H9 (cell line): ENCODE results near the gene ABCB6. TPM values are rescaled to one million over a fixed set of nuclear protein-coding genes. Genes with fewer than 3 reads are reported as not detected.

Experiments used
- DNase-seq: peaks from one replicate; pipeline ENCODE4 v3.0.0-alpha.2; 2017
- H2AFZ ChIP-seq: one replicate; pipeline ENCODE4 v1.6.1; 2013; ENCODE audit warnings: mild to moderate bottlenecking, low read length, control low read depth, moderate library complexity
- H2AK5ac ChIP-seq: 2 replicates; pipeline ENCODE4 v1.6.1; 2013; ENCODE audit warnings: low read length, control low read depth, mixed read lengths; ENCODE audit not compliant: insufficient read length
- H2BK120ac ChIP-seq: one replicate; pipeline ENCODE4 v1.6.1; 2013; ENCODE audit warnings: low read depth, mild to moderate bottlenecking, low read length, control low read depth, inconsistent platforms; ENCODE audit not compliant: poor library complexity, severe bottlenecking
- H2BK12ac ChIP-seq: 2 replicates; pipeline ENCODE4 v1.6.1; 2013; ENCODE audit warnings: low read length, control low read depth, mixed read lengths, low read depth; ENCODE audit not compliant: insufficient read length
- H2BK15ac ChIP-seq: 2 replicates; pipeline ENCODE4 v1.6.1; 2013; ENCODE audit warnings: low read depth, low read length, control low read depth
- H2BK20ac ChIP-seq: one replicate; pipeline ENCODE4 v1.6.1; 2013; ENCODE audit warnings: low read depth, mild to moderate bottlenecking, low read length, control low read depth, inconsistent platforms; ENCODE audit not compliant: poor library complexity, severe bottlenecking
- H2BK5ac ChIP-seq: 2 replicates; pipeline ENCODE4 v1.6.1; 2013; ENCODE audit warnings: low read length, control low read depth, mixed read lengths; ENCODE audit not compliant: insufficient read length
- H3K14ac ChIP-seq: 2 replicates; pipeline ENCODE4 v1.6.1; 2013; ENCODE audit warnings: low read length, control low read depth; ENCODE audit not compliant: insufficient read depth
- H3K18ac ChIP-seq: 2 replicates; pipeline ENCODE4 v1.6.1; 2013; ENCODE audit warnings: low read depth, mild to moderate bottlenecking, mixed read lengths, low read length, control low read depth; ENCODE audit not compliant: insufficient read length
- H3K23ac ChIP-seq: 2 replicates; pipeline ENCODE4 v1.6.1; 2013; ENCODE audit warnings: low read length, control low read depth, mixed read lengths, low read depth; ENCODE audit not compliant: insufficient read length
- H3K23me2 ChIP-seq: 2 replicates; pipeline ENCODE4 v1.6.1; 2013; ENCODE audit warnings: low read depth, mild to moderate bottlenecking, mixed read lengths, low read length, control low read depth; ENCODE audit not compliant: insufficient read length, poor library complexity, severe bottlenecking
- H3K27ac ChIP-seq: 2 replicates; pipeline ENCODE4 v1.5.1; 2013; ENCODE audit warnings: low read length, control low read depth, mixed read lengths, low read depth; ENCODE audit not compliant: insufficient read length
- H3K27me3 ChIP-seq: 2 replicates; pipeline ENCODE4 v1.6.1; 2013; ENCODE audit warnings: low read length, control low read depth, inconsistent platforms; ENCODE audit not compliant: insufficient read depth
- H3K4ac ChIP-seq: 2 replicates; pipeline ENCODE4 v1.6.1; 2013; ENCODE audit warnings: low read depth, mild to moderate bottlenecking, control low read depth, inconsistent platforms, low read length, moderate library complexity
- H3K4me1 ChIP-seq: 2 replicates; pipeline ENCODE4 v1.6.1; 2013; ENCODE audit warnings: low read length, control low read depth, inconsistent platforms; ENCODE audit not compliant: insufficient read depth
- H3K4me2 ChIP-seq: 2 replicates; pipeline ENCODE4 v1.6.1; 2013; ENCODE audit warnings: low read length, control low read depth, mixed read lengths; ENCODE audit not compliant: insufficient read length, insufficient read depth
- H3K56ac ChIP-seq: 2 replicates; pipeline ENCODE4 v1.6.1; 2013; ENCODE audit warnings: low read depth, mild to moderate bottlenecking, mixed read lengths, low read length, control low read depth; ENCODE audit not compliant: insufficient read length
- H3K79me1 ChIP-seq: 2 replicates; pipeline ENCODE4 v1.6.1; 2013; ENCODE audit warnings: low read depth, mild to moderate bottlenecking, moderate library complexity, low read length, control low read depth, inconsistent platforms; ENCODE audit not compliant: insufficient read depth, poor library complexity, severe bottlenecking
- H3K79me2 ChIP-seq: 2 replicates; pipeline ENCODE4 v1.6.1; 2013; ENCODE audit warnings: low read length, control low read depth, inconsistent platforms; ENCODE audit not compliant: insufficient read depth
- H3K9ac ChIP-seq: 2 replicates; pipeline ENCODE4 v1.6.1; 2013; ENCODE audit warnings: low read length, control low read depth, mixed read lengths; ENCODE audit not compliant: insufficient read length; ENCODE audit errors: extremely low read depth
- H3K9me3 ChIP-seq: one replicate; pipeline ENCODE4 v1.6.1; 2013; ENCODE audit warnings: low read depth, low read length, inconsistent platforms; ENCODE audit not compliant: control insufficient read depth
- H3T11ph ChIP-seq: one replicate; pipeline ENCODE4 v1.6.1; 2013; ENCODE audit warnings: mild to moderate bottlenecking, low read length, control low read depth, inconsistent platforms
- H4K20me1 ChIP-seq: one replicate; pipeline ENCODE4 v1.6.1; 2013; ENCODE audit not compliant: control insufficient read depth, insufficient read length, insufficient read depth
- H4K5ac ChIP-seq: 2 replicates; pipeline ENCODE4 v1.6.1; 2013; ENCODE audit warnings: low read depth, mild to moderate bottlenecking, mixed read lengths, low read length, control low read depth; ENCODE audit not compliant: insufficient read length
- H4K8ac ChIP-seq: replicated peaks from 2 replicates; pipeline ENCODE4 v1.6.1; 2013; ENCODE audit warnings: low read length, control low read depth, mixed read lengths, low read depth; ENCODE audit not compliant: insufficient read length
- H4K91ac ChIP-seq: 2 replicates; pipeline ENCODE4 v1.6.1; 2013; ENCODE audit warnings: low read depth, mild to moderate bottlenecking, moderate library complexity, mixed read lengths, low read length, control low read depth; ENCODE audit not compliant: insufficient read length
- H3K27ac Mint-ChIP-seq, 3 experiments: 2 replicates in 2 of 3; 3 replicates in 1 of 3; pipeline ENCODE4 v1.8.0; 2020 to 2021; ENCODE audit warnings: mixed read lengths in 3 of 3, mild to moderate bottlenecking in 1 of 3, moderate library complexity in 1 of 3
- H3K27me3 Mint-ChIP-seq: 2 replicates; pipeline ENCODE4 v1.8.0; 2021; ENCODE audit warnings: low read depth, mild to moderate bottlenecking, moderate library complexity, mixed read lengths
- H3K36me3 Mint-ChIP-seq, 3 experiments: 2 replicates in 2 of 3; 3 replicates in 1 of 3; pipeline ENCODE4 v1.8.0; 2020 to 2021; ENCODE audit warnings: low read depth in 3 of 3, mixed read lengths in 3 of 3; ENCODE audit not compliant: insufficient read depth in 1 of 3
- H3K4me1 Mint-ChIP-seq, 2 experiments: 2 replicates each; pipeline ENCODE4 v1.8.0; 2020; ENCODE audit warnings: mixed read lengths in 2 of 2
- H3K4me3 Mint-ChIP-seq, 2 experiments: 2 replicates in 1 of 2; 3 replicates in 1 of 2; pipeline ENCODE4 v1.8.0; 2020 to 2021; ENCODE audit warnings: mild to moderate bottlenecking in 2 of 2, mixed read lengths in 2 of 2, moderate library complexity in 1 of 2
- H3K9me3 Mint-ChIP-seq, 2 experiments: 2 replicates in 1 of 2; 3 replicates in 1 of 2; pipeline ENCODE4 v1.8.0; 2020; ENCODE audit warnings: mild to moderate bottlenecking in 2 of 2, mixed read lengths in 2 of 2, moderate library complexity in 1 of 2
- CTCF ChIP-seq: fragments of 200-600 bp; sonication (generic); conservative IDR thresholded peaks from 3 replicates; pipeline ENCODE4 v1.8.0; 2021; ENCODE audit warnings: antibody characterized with exemption, mild to moderate bottlenecking
- WGBS: extraction: QIAGEN DNeasy Blood & Tissue Kit; methylation state at CpG from one replicate; pipeline ENCODE4 v1.1.7; 2013; ENCODE audit warnings: missing lambda C conversion rate, low lambda C conversion rate, mixed read lengths; ENCODE audit not compliant: insufficient read length; ENCODE audit errors: extremely low coverage; 5-methylcytosine and 5-hydroxymethylcytosine counted together
- total RNA-seq: library from RNA; stranded (reverse); gene quantifications from 2 replicates; pipeline ENCODE4 v1.2.1, GENCODE V29; 2021

The ABCB6 gene
- total RNA-seq, 1 experiment from 2014 or later = 46.4 TPM

GRCh38 chr2:219252084-219252483 lies 33.3 kb upstream of the ABCB6 start:
- H3K9ac ChIP-seq = no peak overlapping the region
- H2BK15ac ChIP-seq = no peak overlapping the region
- no peak overlapping the region for H2AFZ ChIP-seq
- Mint-ChIP-seq H3K4me3 (peak overlapping the region; percentile 69 to 88), H3K27me3 (peaks cover 62% of the 10 kb centered on the region), H3K9me3 (peaks cover 0 to 2% of the 10 kb centered on the region in 2 experiments; a peak in 3 of 5 replicates), H3K27ac (no peak overlapping the region), H3K4me1 (peaks cover 28 to 40% of the 10 kb centered on the region in 2 experiments), H3K36me3 (peaks cover 9 to 24% (median 23%) of the 10 kb centered on the region in 3 experiments; a peak in 6 of 7 replicates)
- no peak for DNase-seq
- no peak overlapping the region for H3K14ac ChIP-seq
- H3K4me2 ChIP-seq = peak overlapping the region; percentile 72
- no peak overlapping the region for H3T11ph ChIP-seq
- WGBS = no CpG with 5 or more reads among the region's 5 CpGs
- H3K18ac ChIP-seq = no peak overlapping the region
- no peak overlapping the region for H2BK12ac ChIP-seq
- no peak overlapping the region for H2BK120ac ChIP-seq
- H3K56ac ChIP-seq = no peak overlapping the region
- H4K20me1 ChIP-seq = no peaks in the 10 kb centered on the region
- H3K23me2 ChIP-seq = peaks cover 22% of the 10 kb centered on the region
- no peak overlapping the region for H2AK5ac ChIP-seq
- no peaks in the 10 kb centered on the region for H3K79me2 ChIP-seq
- H3K23ac ChIP-seq = no peak overlapping the region
- H3K27ac ChIP-seq = no peak overlapping the region
- H4K91ac ChIP-seq = no peak overlapping the region
- H3K4me1 ChIP-seq = peaks cover 3% of the 10 kb centered on the region; the same call in 1 of the 2 replicates
- no peaks in the 10 kb centered on the region for H3K9me3 ChIP-seq
- H2BK20ac ChIP-seq = no peak overlapping the region
- H3K27me3 ChIP-seq = peaks cover 21% of the 10 kb centered on the region
- H4K5ac ChIP-seq = no peak overlapping the region
- no peak overlapping the region for H3K4ac ChIP-seq
- no peak overlapping the region for H2BK5ac ChIP-seq
- H4K8ac ChIP-seq = no peak overlapping the region
- H3K79me1 ChIP-seq = no peaks in the 10 kb centered on the region
- no peak for TF ChIP-seq CTCF
